Measurements from ENCODE around the gene FBXW8.

The FBXW8 gene

DNA sequence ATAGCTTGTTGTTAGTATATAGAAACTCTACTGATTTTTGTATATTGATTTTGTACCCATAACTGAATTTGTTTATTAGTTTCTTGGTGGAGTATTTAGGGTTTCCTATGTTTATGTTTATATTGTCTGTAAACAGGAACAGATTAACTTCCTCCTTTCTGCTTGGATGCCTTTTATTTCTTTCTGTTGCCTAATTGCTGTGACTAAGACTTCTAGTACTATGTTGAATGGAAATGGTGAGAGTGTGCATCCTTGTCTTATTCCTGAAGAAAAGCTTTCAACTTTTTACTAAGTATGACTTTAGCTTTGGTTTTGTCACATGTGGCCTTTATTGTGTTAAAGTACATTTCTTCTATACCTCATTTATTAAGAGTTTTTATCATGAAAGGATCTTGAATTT is 20.9 kb downstream of the FBXW8 start:
- TF ChIP-seq, protein P1, sequence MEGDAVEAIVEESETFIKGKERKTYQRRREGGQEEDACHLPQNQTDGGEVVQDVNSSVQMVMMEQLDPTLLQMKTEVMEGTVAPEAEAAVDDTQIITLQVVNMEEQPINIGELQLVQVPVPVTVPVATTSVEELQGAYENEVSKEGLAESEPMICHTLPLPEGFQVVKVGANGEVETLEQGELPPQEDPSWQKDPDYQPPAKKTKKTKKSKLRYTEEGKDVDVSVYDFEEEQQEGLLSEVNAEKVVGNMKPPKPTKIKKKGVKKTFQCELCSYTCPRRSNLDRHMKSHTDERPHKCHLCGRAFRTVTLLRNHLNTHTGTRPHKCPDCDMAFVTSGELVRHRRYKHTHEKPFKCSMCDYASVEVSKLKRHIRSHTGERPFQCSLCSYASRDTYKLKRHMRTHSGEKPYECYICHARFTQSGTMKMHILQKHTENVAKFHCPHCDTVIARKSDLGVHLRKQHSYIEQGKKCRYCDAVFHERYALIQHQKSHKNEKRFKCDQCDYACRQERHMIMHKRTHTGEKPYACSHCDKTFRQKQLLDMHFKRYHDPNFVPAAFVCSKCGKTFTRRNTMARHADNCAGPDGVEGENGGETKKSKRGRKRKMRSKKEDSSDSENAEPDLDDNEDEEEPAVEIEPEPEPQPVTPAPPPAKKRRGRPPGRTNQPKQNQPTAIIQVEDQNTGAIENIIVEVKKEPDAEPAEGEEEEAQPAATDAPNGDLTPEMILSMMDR (IDR thresholded peaks at IDR 0.05; ENCODE audit: low read depth, low read length, missing control alignments): no peak
- no peak for DNase-seq (ENCODE audit: low read depth)

DNA sequence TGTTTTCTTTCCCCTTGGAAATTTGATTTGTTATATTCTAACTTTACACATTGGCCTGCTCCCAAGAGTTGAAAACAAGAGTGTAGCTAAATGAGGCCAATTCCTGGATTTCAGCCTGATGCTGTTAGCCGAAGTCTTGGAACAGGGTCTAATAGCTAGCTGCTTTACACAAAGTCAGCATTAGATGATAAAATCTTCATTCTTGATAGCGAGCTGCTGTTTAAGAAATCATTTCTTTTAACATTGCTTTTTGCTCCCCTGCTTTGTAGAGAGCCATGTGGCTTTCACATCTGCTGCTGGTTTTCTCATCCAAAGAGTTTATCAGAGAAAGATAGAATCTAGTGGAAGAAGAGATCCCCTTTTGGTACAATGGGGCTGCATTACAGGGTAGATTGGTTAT is 22.3 kb downstream of the FBXW8 start:
- no peak overlapping the region for H3K4me3 ChIP-seq (ENCODE audit: low read depth, low read length)
- DNase-seq (ENCODE audit: low read depth): no peak
- TF ChIP-seq, protein P1 (IDR thresholded peaks at IDR 0.05; ENCODE audit: low read depth, low read length, missing control alignments): no peak

More for the DNA sequence above, 20.9 kb downstream of the FBXW8 start:
- no peak overlapping the region for H3K4me3 ChIP-seq (ENCODE audit: low read depth, low read length)

- H3K4me3 ChIP-seq (ENCODE audit: low read depth, low read length): no peak overlapping the region
- TF ChIP-seq, protein P1 (IDR thresholded peaks at IDR 0.05; ENCODE audit: low read depth, low read length, missing control alignments): no peak
- DNase-seq (ENCODE audit: low read depth): no peak
Measured at GRCh38 chr12:116933512-116934246, 22.9 kb downstream of the FBXW8 start.

GRCh38 chr12:116934908-116935705 is 24.4 kb downstream of the FBXW8 start:
- no peak overlapping the region for H3K4me3 ChIP-seq (ENCODE audit: low read depth, low read length)
- DNase-seq (ENCODE audit: low read depth): no peak
- TF ChIP-seq, protein P1 (IDR thresholded peaks at IDR 0.05; ENCODE audit: low read depth, low read length, missing control alignments): no peak

- TF ChIP-seq, protein P1 (IDR thresholded peaks at IDR 0.05; ENCODE audit: low read depth, low read length, missing control alignments): no peak
Measured at GRCh38 chr12:116937640-116938039, 26.9 kb downstream of the FBXW8 start.

DNA sequence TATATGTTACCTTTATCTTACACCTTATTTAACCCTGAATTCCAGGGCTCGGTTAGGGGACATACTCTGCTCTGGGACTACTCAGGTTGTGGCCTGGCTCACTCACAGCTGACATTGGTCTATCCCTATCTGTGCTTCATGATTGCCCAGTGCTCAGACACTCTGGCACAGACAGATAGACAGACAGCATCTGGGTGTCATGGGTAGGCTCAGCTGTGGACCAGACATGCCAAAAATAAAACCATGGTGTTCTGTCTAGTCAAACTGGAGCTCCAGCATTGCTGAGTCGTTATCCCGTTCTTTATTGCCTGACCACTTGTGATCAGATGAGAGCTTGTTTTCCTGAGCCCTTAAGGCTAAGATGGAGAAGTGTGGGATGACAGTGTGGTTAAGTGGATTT is 29.0 kb downstream of the FBXW8 start:
- TF ChIP-seq, protein P1 (IDR thresholded peaks at IDR 0.05; ENCODE audit: low read depth, low read length, missing control alignments): no peak

More at GRCh38 chr12:116937640-116938039, 26.9 kb downstream of the FBXW8 start:
- DNase-seq (ENCODE audit: low read depth): no peak
- no peak overlapping the region for H3K4me3 ChIP-seq (ENCODE audit: low read depth, low read length)

More for the DNA sequence above, 29.0 kb downstream of the FBXW8 start:
- DNase-seq (ENCODE audit: low read depth): no peak
- H3K4me3 ChIP-seq (ENCODE audit: low read depth, low read length): no peak overlapping the region

Measured in GM12864 (cell line).